Fibroblast of lung (primary cell): ENCODE results near the gene MYO3B. TPM values are rescaled to one million over a fixed set of nuclear protein-coding genes. Genes with fewer than 3 reads are reported as not detected.

Experiments used
- DNase-seq, 2 donors: peaks; one replicate each; pipeline versions ENCODE4 v3.0.0 to v3.0.0-alpha.2; 2010; ENCODE audit warnings: low read depth in 2 of 2
- H2AFZ ChIP-seq: 2 replicates; pipeline ENCODE4 v1.5.1; 2012; ENCODE audit warnings: low read length, control low read depth, inconsistent platforms
- H3K27ac ChIP-seq: 2 replicates; pipeline ENCODE4 v1.5.1; 2011; ENCODE audit warnings: low read length, control low read depth; ENCODE audit not compliant: insufficient read depth
- H3K27me3 ChIP-seq: 2 replicates; pipeline ENCODE4 v1.5.1; 2011; ENCODE audit warnings: mild to moderate bottlenecking, low read length; ENCODE audit not compliant: control insufficient read depth, insufficient read depth
- H3K36me3 ChIP-seq: 2 replicates; pipeline ENCODE4 v1.5.1; 2011; ENCODE audit warnings: low read length; ENCODE audit not compliant: control insufficient read depth, insufficient read depth
- H3K4me1 ChIP-seq: 2 replicates; pipeline ENCODE4 v1.5.1; 2011; ENCODE audit warnings: low read length; ENCODE audit not compliant: control insufficient read depth, insufficient read depth; ENCODE audit errors: extremely low read depth
- H3K4me2 ChIP-seq: 2 replicates; pipeline ENCODE4 v1.5.1; 2011; ENCODE audit warnings: low read length, control low read depth; ENCODE audit not compliant: insufficient read depth; ENCODE audit errors: extremely low read depth
- H3K4me3 ChIP-seq, 4 experiments: fragments of 200-600 bp in 1 of 4; sonication (generic) in 1 of 4; replicated peaks in 1 of 4; 2 replicates each; pipeline ENCODE4 v1.5.1; 2011 to 2016; ENCODE audit warnings: low read length in 4 of 4, low read depth in 3 of 4, mild to moderate bottlenecking in 3 of 4, control low read depth in 2 of 4, inconsistent platforms in 1 of 4, mixed read lengths in 1 of 4; ENCODE audit not compliant: insufficient read depth in 1 of 4; ENCODE audit errors: control extremely low read depth in 1 of 4
- H3K79me2 ChIP-seq: 2 replicates; pipeline ENCODE4 v1.5.1; 2012; ENCODE audit warnings: mild to moderate bottlenecking, low read length, inconsistent platforms; ENCODE audit not compliant: control insufficient read depth, insufficient read depth
- H3K9ac ChIP-seq: 2 replicates; pipeline ENCODE4 v1.5.1; 2011; ENCODE audit warnings: mild to moderate bottlenecking, low read length, control low read depth; ENCODE audit not compliant: insufficient read depth
- H3K9me3 ChIP-seq: 2 replicates; pipeline ENCODE4 v1.5.1; 2012; ENCODE audit warnings: low read depth, low read length; ENCODE audit not compliant: control insufficient read depth, insufficient read depth
- H4K20me1 ChIP-seq: 2 replicates; pipeline ENCODE4 v1.5.1; 2011; ENCODE audit warnings: low read length; ENCODE audit not compliant: control insufficient read depth, insufficient read depth; ENCODE audit errors: extremely low read depth
- CTCF ChIP-seq, 2 donors: IDR thresholded peaks in 1 of 2; conservative IDR thresholded peaks in 1 of 2; 1 replicate in 1 of 2; 2 replicates in 1 of 2; pipeline ENCODE4 v1.5.1; 2011 to 2012; ENCODE audit warnings: low read length in 2 of 2, control low read depth in 1 of 2, inconsistent platforms in 1 of 2, low read depth in 1 of 2, mild to moderate bottlenecking in 1 of 2
- EZH2 ChIP-seq: IDR thresholded peaks from 2 replicates; pipeline ENCODE4 v1.5.1; 2012; ENCODE audit warnings: low read length, control low read depth, mild to moderate bottlenecking; ENCODE audit errors: missing control alignments
- polyA plus RNA-seq, 2 donors: library from polyadenylated mRNA; depleted of rRNA in 1 of 2; stranded (reverse) in 1 of 2; unstranded in 1 of 2; fragments of >200 nt; gene quantifications; 2 replicates each; pipeline ENCODE4 v1.2.1, GENCODE V29; 2011 to 2012; ENCODE audit warnings: missing spikeins in 1 of 2
- total RNA-seq: library from RNA; depleted of rRNA; stranded (reverse); fragments of >200 nt; gene quantifications from 2 replicates; pipeline ENCODE4 v1.2.1, GENCODE V29; 2014

Gene MYO3B
- total and polyA plus RNA-seq, 2 donors (not counting 1 experiment from before 2014, with no cell fraction given) = 0.06 to 0.50 TPM

DNA sequence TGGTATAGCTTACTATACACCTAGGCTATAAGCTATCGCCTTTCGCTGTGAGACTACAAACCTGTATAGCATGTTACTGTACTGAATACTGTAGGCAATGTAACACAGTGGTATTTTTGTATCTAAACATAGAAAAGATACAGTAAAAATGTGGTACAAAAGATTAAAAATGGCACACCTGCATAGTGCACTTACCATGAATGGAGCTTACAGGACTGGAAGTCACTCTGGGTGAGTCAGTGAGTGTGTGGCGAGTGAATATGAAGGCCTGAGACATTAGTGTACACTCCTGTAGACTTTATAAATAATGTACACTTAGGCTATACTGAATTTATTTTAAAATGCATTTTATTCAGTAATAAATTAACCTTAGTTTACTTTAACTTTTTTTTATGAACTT is 279.0 kb downstream of the MYO3B start:
- Histone ChIP-seq H3K9me3 (no peaks in the 10 kb centered on the region), H4K20me1 (no peaks in the 10 kb centered on the region), H3K36me3 (no peaks in the 10 kb centered on the region), H3K4me1 (no peaks in the 10 kb centered on the region), H3K9ac (no peak overlapping the region), H3K4me2 (no peak overlapping the region), H3K79me2 (no peaks in the 10 kb centered on the region), H3K4me3 (no peak overlapping the region), H3K27me3 (no peaks in the 10 kb centered on the region), H3K27ac (no peak overlapping the region), H2AFZ (no peak overlapping the region)
- TF ChIP-seq EZH2 (no peak), CTCF (conservative IDR thresholded peaks at IDR 0.05 in 1 of 2, IDR thresholded peaks at IDR 0.05 in 1 of 2; ENCODE audit: low read depth in 1 of 2, low read length in 2 of 2) (no peak)
- DNase-seq = no peak

DNA sequence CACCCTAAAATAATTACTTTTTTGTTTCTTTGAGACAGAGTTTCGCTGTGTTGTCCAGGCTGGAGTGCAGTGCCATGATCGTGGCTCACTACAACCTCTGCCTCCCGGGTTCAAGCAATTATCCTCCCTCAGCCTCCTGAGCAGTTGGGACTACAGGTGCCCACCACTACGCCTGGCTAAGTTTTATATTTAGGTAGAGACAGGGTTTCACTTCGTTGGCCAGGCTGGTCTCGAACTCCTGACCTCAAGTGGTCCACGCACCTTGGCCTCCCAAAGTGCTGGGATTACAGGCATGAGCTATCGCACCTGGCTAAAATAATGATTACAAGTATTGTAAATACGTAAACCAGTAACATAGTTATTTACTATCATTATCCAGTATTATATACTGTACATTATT is 279.8 kb downstream of the MYO3B start:
- H3K4me1 ChIP-seq = no peaks in the 10 kb centered on the region
- no peaks in the 10 kb centered on the region for H4K20me1 ChIP-seq
- no peaks in the 10 kb centered on the region for H3K27me3 ChIP-seq
- H3K4me3 ChIP-seq = no peak overlapping the region
- TF ChIP-seq CTCF (conservative IDR thresholded peaks at IDR 0.05 in 1 of 2, IDR thresholded peaks at IDR 0.05 in 1 of 2; ENCODE audit: low read depth in 1 of 2, low read length in 2 of 2) (no peak), EZH2 (no peak)
- no peak for DNase-seq
- no peaks in the 10 kb centered on the region for H3K9me3 ChIP-seq
- no peaks in the 10 kb centered on the region for H3K79me2 ChIP-seq
- H2AFZ ChIP-seq = no peak overlapping the region
- no peak overlapping the region for H3K4me2 ChIP-seq
- no peak overlapping the region for H3K9ac ChIP-seq
- H3K27ac ChIP-seq = no peak overlapping the region
- no peaks in the 10 kb centered on the region for H3K36me3 ChIP-seq

DNA sequence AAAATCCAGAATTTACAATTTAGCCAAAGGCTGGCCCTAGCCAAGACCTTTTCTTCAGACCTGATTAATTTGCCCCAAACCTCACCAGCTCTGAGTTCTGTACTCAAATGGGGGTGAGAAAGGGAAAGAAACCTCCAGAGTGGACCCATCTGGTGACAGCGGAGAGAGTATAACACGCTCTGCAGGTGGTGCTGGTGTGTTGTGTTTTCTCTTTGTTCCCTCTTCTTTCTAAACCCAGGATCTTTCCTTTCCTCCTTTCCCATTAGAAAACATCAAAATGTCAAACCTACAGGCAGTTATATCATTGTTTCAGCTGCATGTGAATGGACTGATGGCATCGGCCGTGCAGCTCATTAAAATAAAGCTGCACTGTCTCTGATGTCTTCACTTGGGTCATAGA is 283.9 kb downstream of the MYO3B start:
- Histone ChIP-seq H3K9me3 (no peaks in the 10 kb centered on the region), H3K4me3 (no peak overlapping the region), H3K27me3 (no peaks in the 10 kb centered on the region), H3K27ac (no peak overlapping the region), H3K79me2 (no peaks in the 10 kb centered on the region), H3K4me2 (no peak overlapping the region), H4K20me1 (no peaks in the 10 kb centered on the region), H3K4me1 (no peaks in the 10 kb centered on the region), H2AFZ (no peak overlapping the region), H3K36me3 (no peaks in the 10 kb centered on the region), H3K9ac (no peak overlapping the region)
- TF ChIP-seq CTCF (conservative IDR thresholded peaks at IDR 0.05 in 1 of 2, IDR thresholded peaks at IDR 0.05 in 1 of 2; ENCODE audit: low read depth in 1 of 2, low read length in 2 of 2) = peak in 1 of 2 donors; percentile 13
- no peak for TF ChIP-seq EZH2
- DNase-seq = peak in 1 of 2 donors; percentile 11
